Measurements from ENCODE around the gene VILL.
"Not testable (repeated sequence)": the region's sequence is repeated elsewhere in the genome, so short reads cannot be mapped to it uniquely, and the experiment has no call there.

VILL gene

GRCh38 chr3:37964146-37964545, 26.4 kb upstream of the VILL start:
- DNase-seq = no peak

DNA sequence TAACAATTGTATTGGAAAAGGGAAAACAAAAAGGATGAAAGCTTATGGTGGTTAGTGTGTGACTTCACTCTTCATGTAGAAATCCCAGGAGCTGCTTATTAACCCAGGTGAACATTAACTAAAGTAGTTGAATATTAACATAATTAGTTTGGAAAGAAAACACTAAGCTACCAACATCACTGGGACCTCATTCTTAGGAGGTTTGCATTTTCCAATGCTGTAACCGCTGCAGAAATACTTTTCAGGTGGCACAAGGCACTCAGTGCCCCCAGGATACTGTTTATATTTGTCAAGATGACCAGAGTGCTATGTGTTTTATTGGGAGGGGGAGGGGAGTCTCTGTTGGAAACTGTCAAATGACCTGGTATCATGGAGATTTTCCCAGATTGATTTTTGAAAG, 25.9 kb upstream of the VILL start:
- DNase-seq = no peak

- DNase-seq = peak; percentile 67
Measured at GRCh38 chr3:37967260-37967881, 23.2 kb upstream of the VILL start.

- DNase-seq = no peak
Measured at GRCh38 chr3:37968199-37968598, 22.4 kb upstream of the VILL start.

GRCh38 chr3:37968813-37969595, 21.6 kb upstream of the VILL start:
- DNase-seq = no peak

GRCh38 chr3:37969596-37970100, 20.9 kb upstream of the VILL start:
- DNase-seq = no peak

- DNase-seq = no peak
Measured at GRCh38 chr3:37970802-37971201, 19.8 kb upstream of the VILL start.

DNA sequence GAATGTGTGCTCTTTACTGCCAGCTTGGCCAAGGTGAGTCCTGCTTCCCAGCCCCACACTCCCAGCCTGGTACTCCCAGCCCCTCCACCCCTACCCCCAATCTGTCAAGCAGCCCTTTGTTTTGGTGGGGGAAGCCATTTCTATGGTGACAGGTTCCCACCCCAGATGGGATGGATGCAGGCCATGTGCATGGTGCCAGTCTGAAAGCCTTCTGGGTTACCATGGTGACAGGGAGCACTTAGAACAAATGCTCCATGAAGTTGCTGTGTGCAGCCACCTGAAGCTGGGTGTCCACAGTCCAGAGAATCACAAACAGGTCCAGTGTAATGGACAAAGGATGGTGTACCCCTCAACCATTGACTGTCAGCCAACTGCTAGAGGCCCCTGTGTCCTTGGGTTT, 19.1 kb upstream of the VILL start:
- DNase-seq = no peak

- DNase-seq = not testable (repeated sequence)
Measured at GRCh38 chr3:37972056-37972455, 18.5 kb upstream of the VILL start.

GRCh38 chr3:37973246-37974054, 17.1 kb upstream of the VILL start:
- no peak for DNase-seq

DNA sequence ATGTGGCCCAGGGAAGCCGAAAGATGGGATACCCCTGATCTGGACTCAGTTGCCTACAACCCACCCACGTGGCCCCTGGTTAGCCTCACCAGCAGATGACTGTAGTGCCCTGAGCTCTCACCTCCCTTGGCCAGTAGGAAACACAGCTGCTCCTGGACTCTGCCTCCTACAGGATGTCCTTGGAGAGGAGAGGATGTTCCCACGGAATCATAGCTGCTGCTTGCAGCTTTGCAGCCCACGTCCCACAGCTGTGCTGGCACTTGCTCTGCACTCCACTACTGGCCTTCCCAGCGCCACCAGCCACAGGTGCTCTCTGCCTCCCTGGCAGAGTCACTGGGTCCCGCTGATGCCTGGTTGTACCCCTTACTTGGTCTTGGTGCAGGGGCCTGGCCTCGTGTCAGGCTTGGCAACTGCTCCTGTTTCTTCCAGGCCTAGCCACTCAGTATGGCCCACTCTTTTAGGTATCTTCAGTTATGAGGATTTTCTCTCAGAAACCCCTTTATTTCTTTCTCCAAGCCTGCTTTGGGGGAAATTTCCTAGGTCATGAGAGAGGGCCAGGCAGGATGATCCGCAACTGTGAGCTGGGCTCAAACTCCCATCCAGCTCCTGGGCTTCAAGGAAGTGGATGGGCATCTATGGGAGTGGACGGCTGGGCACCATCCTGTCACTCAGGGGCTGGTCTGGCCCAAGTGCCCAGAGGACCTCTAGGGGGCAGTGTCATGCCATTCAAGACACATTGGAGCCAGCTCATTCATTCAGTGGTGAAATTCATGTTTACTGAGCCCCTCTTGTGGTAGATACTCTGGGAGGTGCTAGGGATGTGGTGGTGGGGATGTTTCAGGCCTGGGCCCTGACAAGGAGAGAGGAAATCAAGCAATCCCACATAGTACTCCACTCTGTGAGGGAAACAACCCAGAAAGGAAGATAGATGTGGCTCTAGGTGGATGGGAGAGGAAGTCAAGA, 16.2 kb upstream of the VILL start:
- DNase-seq = peak; percentile 70

GRCh38 chr3:37979541-37980461, 10.8 kb upstream of the VILL start:
- no peak for DNase-seq

DNA sequence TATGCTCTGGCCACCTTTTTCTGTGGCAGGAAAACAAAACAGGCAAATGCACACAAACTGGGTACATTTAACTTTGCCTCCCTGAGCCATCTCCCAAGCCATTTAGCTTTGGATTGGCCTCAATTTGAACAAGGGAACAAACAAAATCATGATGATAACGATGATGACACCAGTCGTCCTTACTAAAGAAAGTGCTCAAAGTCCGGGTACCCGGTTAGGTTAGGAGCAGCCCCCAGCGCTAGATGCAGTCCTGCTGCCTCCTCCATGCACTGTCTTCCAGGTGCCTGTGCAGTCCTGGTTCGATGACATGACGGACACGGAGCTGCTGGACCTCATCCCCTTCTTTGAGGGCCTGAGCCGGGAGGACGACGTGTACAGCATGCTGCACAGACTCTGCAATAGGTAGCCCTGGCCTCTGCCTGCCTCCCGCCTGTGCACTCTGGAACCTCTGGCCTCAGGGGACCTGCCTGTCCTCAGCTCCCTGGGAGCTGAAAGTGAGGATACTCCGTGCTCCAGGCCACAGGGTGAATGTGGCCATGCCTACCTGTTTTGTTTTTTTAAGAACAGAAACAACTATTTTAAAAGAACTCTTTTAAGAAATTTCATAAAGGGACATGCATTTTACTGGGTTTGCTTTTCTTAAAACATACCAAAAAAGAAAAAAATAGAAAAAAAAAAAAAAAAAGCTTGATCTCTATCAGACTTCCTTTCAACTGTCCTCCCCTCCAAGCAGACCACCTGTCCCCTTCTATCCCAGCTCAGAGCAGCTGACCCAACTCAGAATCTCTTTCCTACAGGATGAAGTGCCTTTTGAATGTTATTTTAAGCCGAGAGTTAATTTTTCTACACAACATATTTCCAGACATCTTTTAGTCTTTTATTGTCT, 9.9 kb upstream of the VILL start:
- DNase-seq = no peak

GRCh38 chr3:37981348-37981664, 9.3 kb upstream of the VILL start:
- DNase-seq = no peak

DNA sequence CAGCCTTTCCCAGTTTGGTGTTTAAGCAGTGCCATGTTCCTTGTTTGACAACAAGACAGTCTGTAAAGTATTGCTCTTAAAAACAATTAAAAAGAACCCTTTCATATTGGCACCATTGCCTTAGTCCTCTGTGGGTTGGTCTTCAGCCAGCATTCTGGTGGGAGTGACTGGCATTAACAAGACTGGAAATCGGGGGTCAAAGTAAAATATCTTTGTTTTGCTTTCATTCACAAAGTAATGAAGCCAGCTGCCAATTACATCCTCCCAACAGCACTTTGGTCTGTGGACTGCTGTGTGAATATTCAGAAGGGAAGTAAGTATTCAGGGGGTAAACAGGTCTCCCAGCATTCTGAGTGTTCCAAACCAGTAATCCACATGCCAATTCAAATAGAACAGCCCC, 8.3 kb upstream of the VILL start:
- no peak for DNase-seq

GRCh38 chr3:37984051-37984450, 6.5 kb upstream of the VILL start:
- no peak for DNase-seq

DNA sequence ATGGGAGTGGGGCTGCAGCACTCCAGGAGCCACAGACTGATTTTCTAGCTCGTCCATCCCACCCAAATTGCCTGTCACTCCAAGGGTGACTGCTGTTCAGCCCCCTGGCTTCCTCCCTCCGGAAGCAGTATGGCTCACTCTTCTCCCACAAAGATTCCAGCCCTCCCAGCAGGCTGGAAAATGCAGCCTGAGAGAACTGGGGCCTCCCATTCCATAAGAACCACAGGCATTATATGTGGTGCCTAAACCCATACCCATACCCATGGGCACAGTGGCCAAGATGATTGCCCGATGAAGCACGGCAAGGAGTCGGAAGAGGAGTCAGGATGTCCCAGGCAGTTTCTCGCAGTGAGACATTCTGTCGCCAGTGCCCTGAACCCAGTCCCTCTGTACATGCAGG, 6.0 kb upstream of the VILL start:
- DNase-seq = no peak

- DNase-seq = no peak
Measured at GRCh38 chr3:37985637-37986320, 4.8 kb upstream of the VILL start.

DNA sequence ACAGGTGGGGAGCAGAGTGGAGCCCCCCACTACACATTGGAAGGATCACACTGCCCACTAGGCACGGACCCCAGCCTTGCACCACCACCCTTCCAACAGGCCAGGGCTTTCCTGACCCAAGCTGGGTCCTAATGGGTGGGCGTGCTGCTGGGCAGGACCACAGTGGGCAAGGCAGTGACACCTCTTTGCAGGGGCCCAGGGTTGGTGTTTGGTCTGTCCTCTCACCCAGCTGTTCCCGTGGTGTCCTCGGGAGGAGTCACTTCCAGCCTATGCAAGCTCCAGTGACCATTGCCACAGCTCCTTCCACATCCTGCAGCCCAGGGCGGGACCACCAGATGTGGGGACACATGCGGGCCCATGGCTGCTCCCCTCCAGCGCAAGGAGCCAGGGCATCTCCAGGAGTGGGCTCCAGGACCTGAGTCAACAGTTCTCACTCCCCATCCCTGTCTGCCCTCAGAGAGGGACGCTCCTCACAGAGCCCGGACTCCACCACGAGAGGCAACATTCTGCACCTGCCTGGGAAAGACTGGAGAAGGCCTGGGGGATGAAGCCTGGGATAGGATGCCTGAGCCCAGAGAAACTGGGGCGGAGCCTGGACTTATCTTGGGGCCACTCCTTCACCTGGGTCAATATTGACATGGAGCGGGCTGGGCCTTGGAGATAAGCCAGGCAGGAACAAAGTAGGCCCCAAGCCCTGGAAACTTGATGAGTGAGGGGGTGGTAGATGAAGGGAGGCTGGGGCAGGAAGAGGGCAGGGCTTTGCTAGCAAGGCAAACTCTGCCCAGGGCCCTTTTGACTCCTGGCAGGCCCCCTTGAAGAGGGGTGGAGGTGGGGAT, 3.9 kb upstream of the VILL start:
- no peak for DNase-seq
